GM23248 (cell line): ENCODE results near the gene NCLN. TPM values are rescaled to one million over a fixed set of nuclear protein-coding genes. Genes with fewer than 3 reads are reported as not detected.

Experiments
- DNase-seq: peaks from one replicate; pipeline ENCODE4 v3.0.0-alpha.2; 2015
- H2AFZ ChIP-seq: fragments of 200-600 bp; sonication (generic); 2 replicates; pipeline ENCODE4 v1.6.1; 2016; ENCODE audit warnings: antibody characterized with exemption
- H3F3A ChIP-seq: fragments of 200-600 bp; sonication (generic); 2 replicates; pipeline ENCODE4 v1.6.1; 2016; ENCODE audit warnings: mild to moderate bottlenecking, antibody characterized with exemption, mixed run types; ENCODE audit not compliant: insufficient read depth
- H3K27ac ChIP-seq: fragments of 200-600 bp; sonication (generic); 2 replicates; pipeline ENCODE4 v1.5.1; 2016; ENCODE audit warnings: mild to moderate bottlenecking
- H3K27me3 ChIP-seq: fragments of 200-600 bp; sonication (generic); replicated peaks from 2 replicates; pipeline ENCODE4 v1.6.1; 2016; ENCODE audit warnings: mild to moderate bottlenecking; ENCODE audit not compliant: insufficient read depth
- H3K36me3 ChIP-seq: fragments of 200-600 bp; sonication (generic); 2 replicates; pipeline ENCODE4 v1.6.1; 2016; ENCODE audit warnings: low read depth, mild to moderate bottlenecking
- H3K4me1 ChIP-seq: fragments of 200-600 bp; sonication (generic); 2 replicates; pipeline ENCODE4 v1.6.1; 2016; ENCODE audit warnings: mild to moderate bottlenecking; ENCODE audit not compliant: insufficient read depth
- H3K4me2 ChIP-seq: fragments of 200-600 bp; sonication (generic); one replicate; pipeline ENCODE4 v1.6.1; 2016; ENCODE audit warnings: mild to moderate bottlenecking; ENCODE audit not compliant: unreplicated experiment
- H3K4me3 ChIP-seq: fragments of 200-600 bp; sonication (generic); 2 replicates; pipeline ENCODE4 v1.5.1; 2016; ENCODE audit warnings: mild to moderate bottlenecking
- H3K79me2 ChIP-seq: fragments of 200-600 bp; sonication (generic); 2 replicates; pipeline ENCODE4 v1.6.1; 2016; ENCODE audit warnings: mild to moderate bottlenecking; ENCODE audit not compliant: insufficient read depth
- H3K9ac ChIP-seq: fragments of 200-600 bp; sonication (generic); 2 replicates; pipeline ENCODE4 v1.6.1; 2016; ENCODE audit warnings: mild to moderate bottlenecking
- H3K9me2 ChIP-seq: fragments of 200-600 bp; sonication (generic); 2 replicates; pipeline ENCODE4 v1.6.1; 2016; ENCODE audit warnings: mixed run types, mild to moderate bottlenecking, moderate library complexity; ENCODE audit not compliant: insufficient read depth
- H3K9me3 ChIP-seq: fragments of 200-600 bp; sonication (generic); one replicate; pipeline ENCODE4 v1.6.1; 2017; ENCODE audit warnings: low read depth
- H4K20me1 ChIP-seq: fragments of 200-600 bp; sonication (generic); 2 replicates; pipeline ENCODE4 v1.6.0; 2016; ENCODE audit not compliant: insufficient read depth
- EZH2 ChIP-seq: fragments of 200-600 bp; sonication (generic); IDR thresholded peaks from 2 replicates; pipeline ENCODE4 v1.6.1; 2018; ENCODE audit warnings: antibody characterized with exemption, mild to moderate bottlenecking; ENCODE audit not compliant: insufficient read depth, poor library complexity, severe bottlenecking
- EZH2phosphoT487 ChIP-seq: fragments of 200-600 bp; sonication (generic); IDR thresholded peaks from 2 replicates; pipeline ENCODE4 v1.6.1; 2018; ENCODE audit warnings: antibody characterized with exemption, moderate library complexity, mild to moderate bottlenecking, low read depth; ENCODE audit not compliant: insufficient read depth
- WGBS, 2 experiments: methylation state at CpG; one replicate each; pipeline ENCODE4 v1.1.6; 2015 to 2017; ENCODE audit warnings: low lambda C conversion rate in 2 of 2, low coverage in 1 of 2; ENCODE audit errors: missing lambda C conversion rate in 2 of 2; 5-methylcytosine and 5-hydroxymethylcytosine counted together
- in situ Hi-C: fragments of 300-500 bp; cut with MboI; formaldehyde crosslinking; loops from 2 replicates; pipeline ENCODE4 v1.15.0; 2020
- polyA plus RNA-seq: library from polyadenylated mRNA; unstranded; fragments of >200 nt; fragmentation: Nextera tagmentation; extraction: Ambion mirVana; gene quantifications from 2 replicates; pipeline ENCODE4 v1.2.1, GENCODE V29; 2016
- total RNA-seq: library from RNA; depleted of rRNA; stranded (reverse); fragments of >200 nt; shearing (Covaris generic); gene quantifications from 2 replicates; pipeline ENCODE4 v1.2.3, GENCODE V29; 2014

The NCLN gene
- total and polyA plus RNA-seq, 2 experiments from 2014 or later = 73.0 to 84.8 TPM

- 39 to 45% methylated on average over 31 to 35 of the region's 35 CpGs for WGBS, 2 experiments
- TF ChIP-seq EZH2phosphoT487 (no peak), EZH2 (no peak)
- Histone ChIP-seq H3K4me1 (peaks cover 5% of the 10 kb centered on the region), H3K4me3 (no peak overlapping the region), H3F3A (no peaks in the 10 kb centered on the region), H3K36me3 (no peaks in the 10 kb centered on the region), H3K4me2 (no peak overlapping the region), H3K9ac (no peak overlapping the region), H3K27ac (no peak overlapping the region), H4K20me1 (no peaks in the 10 kb centered on the region), H3K9me3 (no peaks in the 10 kb centered on the region), H3K79me2 (no peaks in the 10 kb centered on the region), H2AFZ (no peak overlapping the region), H3K9me2 (no peaks in the 10 kb centered on the region), H3K27me3 (no peaks in the 10 kb centered on the region)
- in situ Hi-C loops = no loop called here
- DNase-seq = no peak
Observed at GRCh38 chr19:3149526-3150505, 35.9 kb upstream of the NCLN start.

DNA sequence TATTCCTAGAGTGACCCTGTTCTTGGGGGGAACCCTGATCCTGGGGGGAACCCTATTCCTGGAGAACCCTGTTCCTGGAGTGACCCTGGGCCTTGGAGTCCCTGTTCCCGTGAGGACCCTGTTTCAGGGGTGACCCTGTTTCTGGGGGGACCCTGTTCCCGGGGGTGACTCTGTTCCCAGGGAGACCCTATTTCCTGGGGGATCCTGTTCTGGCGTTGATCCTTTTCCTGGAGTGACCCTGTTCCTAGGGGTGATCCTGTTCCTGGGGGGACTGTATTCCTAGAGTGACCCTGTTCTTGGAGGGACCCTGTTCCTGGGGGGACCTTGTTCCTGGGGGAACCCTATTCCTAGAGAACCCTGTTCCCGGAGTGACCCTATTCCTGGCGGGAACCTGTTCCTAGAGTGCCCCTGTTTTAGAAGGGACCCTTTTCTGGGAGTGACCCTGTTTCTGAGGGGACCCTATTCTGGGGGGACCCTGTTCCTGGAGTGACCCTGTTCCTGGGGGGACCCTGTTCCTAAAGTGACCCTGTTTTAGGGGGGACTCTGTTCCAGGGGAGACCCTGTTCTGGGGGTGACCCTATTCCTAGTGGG is 34.9 kb upstream of the NCLN start:
- no peaks in the 10 kb centered on the region for H3K79me2 ChIP-seq
- H2AFZ ChIP-seq = no peak overlapping the region
- H3K9me2 ChIP-seq = no peaks in the 10 kb centered on the region
- no peak overlapping the region for H3K4me3 ChIP-seq
- no peaks in the 10 kb centered on the region for H3K9me3 ChIP-seq
- WGBS, 2 experiments = 55 to 63% methylated on average over 5 of the region's 5 CpGs
- in situ Hi-C loops = no loop called here
- H3K4me2 ChIP-seq = no peak overlapping the region
- H4K20me1 ChIP-seq = no peaks in the 10 kb centered on the region
- H3K9ac ChIP-seq = no peak overlapping the region
- H3K27ac ChIP-seq = no peak overlapping the region
- H3K4me1 ChIP-seq = peaks cover 10% of the 10 kb centered on the region
- no peaks in the 10 kb centered on the region for H3K27me3 ChIP-seq
- H3F3A ChIP-seq = no peaks in the 10 kb centered on the region
- no peaks in the 10 kb centered on the region for H3K36me3 ChIP-seq
- DNase-seq = no peak
- TF ChIP-seq EZH2 = no peak
- TF ChIP-seq EZH2phosphoT487 = no peak

DNA sequence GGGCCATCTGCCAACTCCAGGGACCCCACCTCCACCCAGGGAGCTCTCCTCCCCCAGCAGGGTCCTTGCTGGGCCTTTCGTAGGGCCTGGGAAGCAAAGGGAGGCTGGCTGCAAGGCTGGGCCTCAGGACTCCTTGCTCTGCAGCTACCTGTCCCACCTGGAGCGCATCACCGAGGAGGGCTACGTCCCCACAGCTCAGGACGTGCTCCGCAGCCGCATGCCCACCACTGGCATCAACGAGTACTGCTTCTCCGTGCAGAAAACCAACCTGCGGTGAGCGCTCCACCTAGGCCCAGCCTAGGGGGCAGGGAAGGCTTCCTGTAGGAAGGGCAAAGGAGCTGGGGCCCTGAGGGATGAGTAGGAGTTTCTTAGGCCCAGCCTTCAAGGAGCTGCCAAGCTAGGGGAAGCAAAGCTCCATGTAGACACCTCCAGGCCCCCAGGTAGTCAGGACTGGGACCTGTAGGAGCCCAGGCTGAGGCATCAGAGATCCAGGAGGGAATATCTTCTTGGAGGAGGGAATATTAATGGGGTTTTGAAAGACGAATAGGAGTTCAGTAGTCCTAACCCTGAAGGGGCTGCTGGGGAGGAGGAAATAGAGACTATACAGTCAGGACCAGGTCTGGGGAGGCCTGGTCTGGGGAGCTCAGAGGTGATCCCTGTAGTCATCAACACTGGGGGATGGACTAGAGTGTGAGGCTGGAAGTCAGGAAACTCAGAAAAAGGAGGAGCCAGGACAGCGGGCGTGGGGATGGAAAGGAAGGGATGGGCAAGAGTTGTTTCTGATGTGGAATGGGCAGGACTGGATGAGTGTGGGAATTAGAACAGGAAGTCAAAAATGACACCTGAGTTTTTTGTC is 33.9 kb upstream of the NCLN start:
- DNase-seq = peak; percentile 29
- no peak overlapping the region for H3K4me3 ChIP-seq
- H3K4me2 ChIP-seq = no peak overlapping the region
- WGBS, 2 experiments = 77 to 80% methylated on average over 14 of the region's 14 CpGs
- no peaks in the 10 kb centered on the region for H3K36me3 ChIP-seq
- no peak overlapping the region for H3K9ac ChIP-seq
- no peaks in the 10 kb centered on the region for H3K9me3 ChIP-seq
- no peak for TF ChIP-seq EZH2
- H3K27me3 ChIP-seq = no peaks in the 10 kb centered on the region
- peaks cover 10% of the 10 kb centered on the region for H3K4me1 ChIP-seq
- H4K20me1 ChIP-seq = no peaks in the 10 kb centered on the region
- in situ Hi-C loops = no loop called here
- no peaks in the 10 kb centered on the region for H3F3A ChIP-seq
- no peak overlapping the region for H3K27ac ChIP-seq
- no peaks in the 10 kb centered on the region for H3K79me2 ChIP-seq
- no peak overlapping the region for H2AFZ ChIP-seq
- no peaks in the 10 kb centered on the region for H3K9me2 ChIP-seq

DNA sequence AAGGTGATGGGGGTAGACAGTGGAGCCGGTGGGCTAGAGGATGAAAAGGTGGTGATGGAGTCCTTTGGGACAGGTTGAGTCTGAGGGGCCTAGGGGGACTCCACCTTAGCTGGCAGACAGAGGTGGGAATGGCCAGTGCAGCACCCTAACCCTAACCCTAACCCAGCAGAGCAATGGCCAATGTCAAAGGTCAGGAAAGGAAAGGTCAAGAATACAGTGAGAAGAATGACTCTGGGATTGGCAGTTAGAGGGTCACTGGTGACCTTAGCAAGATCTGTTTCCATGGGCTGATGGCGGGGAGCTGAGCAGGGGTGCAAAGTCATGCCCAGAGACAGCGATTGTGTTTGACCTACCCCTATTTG is 33.3 kb upstream of the NCLN start:
- H2AFZ ChIP-seq = no peak overlapping the region
- no peaks in the 10 kb centered on the region for H3K36me3 ChIP-seq
- 95 to 96% methylated on average over 3 of the region's 3 CpGs for WGBS, 2 experiments
- no peak overlapping the region for H3K9ac ChIP-seq
- in situ Hi-C loops = no loop called here
- H3K4me2 ChIP-seq = no peak overlapping the region
- DNase-seq = no peak
- no peaks in the 10 kb centered on the region for H3K9me2 ChIP-seq
- TF ChIP-seq EZH2phosphoT487 = no peak
- TF ChIP-seq EZH2 = no peak
- H3K4me1 ChIP-seq = peaks cover 10% of the 10 kb centered on the region
- H3K27ac ChIP-seq = no peak overlapping the region
- H3K79me2 ChIP-seq = no peaks in the 10 kb centered on the region
- no peaks in the 10 kb centered on the region for H3F3A ChIP-seq
- H4K20me1 ChIP-seq = no peaks in the 10 kb centered on the region
- H3K4me3 ChIP-seq = no peak overlapping the region
- H3K9me3 ChIP-seq = no peaks in the 10 kb centered on the region
- no peaks in the 10 kb centered on the region for H3K27me3 ChIP-seq
